ENCODE data around the gene CSGALNACT2. TPM values are rescaled to one million over a fixed set of nuclear protein-coding genes. Genes with fewer than 3 reads are reported as not detected.

The CSGALNACT2 gene
- total and polyA plus RNA-seq, 4 donors: 4.1 to 11.0 (median 6.1) TPM

- no peak for TF ChIP-seq RAD21 (IDR thresholded peaks at IDR 0.05)
- TF ChIP-seq JUND (IDR thresholded peaks at IDR 0.05): no peak
- TF ChIP-seq ATF3 (IDR thresholded peaks at IDR 0.05): no peak
- TF ChIP-seq MAX (IDR thresholded peaks at IDR 0.05): no peak
- no peak for TF ChIP-seq HNF4A (conservative IDR thresholded peaks at IDR 0.05)
- TF ChIP-seq FOXA2 (IDR thresholded peaks at IDR 0.05): no peak
- TF ChIP-seq CTCF (IDR thresholded peaks at IDR 0.05; ENCODE audit: low read depth, low read length, missing input control): no peak
- peak overlapping the region in 1 of 3 donors; percentile 43 for H3K4me3 ChIP-seq (ENCODE audit: low read depth in 1 of 3, low read length in 3 of 3)
- no peak overlapping the region for H3K27ac ChIP-seq (ENCODE audit: low read depth in 1 of 2, low read length in 2 of 2)
- H3K9me3 ChIP-seq (ENCODE audit: control insufficient read depth in 4 of 4, low read length in 3 of 4): no peaks in the 10 kb centered on the region
- peaks cover 2 to 4% (median 3%) of the 10 kb centered on the region in 4 donors for H3K27me3 ChIP-seq (ENCODE audit: control insufficient read depth in 4 of 4, insufficient read depth in 4 of 4, low read length in 3 of 4)
- H3K9ac ChIP-seq (ENCODE audit: low read depth in 1 of 2, low read length in 2 of 2): no peak overlapping the region
- peaks cover 2 to 12% (median 7%) of the 10 kb centered on the region in 4 donors for H3K4me1 ChIP-seq (ENCODE audit: control insufficient read depth in 4 of 4, insufficient read depth in 4 of 4, low read length in 3 of 4)
- H3K36me3 ChIP-seq (ENCODE audit: control insufficient read depth in 4 of 4, insufficient read depth in 3 of 4, low read depth in 1 of 4, low read length in 3 of 4): no peaks in the 10 kb centered on the region
- 2% methylated on average over 99 of the region's 99 CpGs for WGBS
- no peak for DNase-seq (ENCODE audit: low spot score)
Measured at GRCh38 chr10:43229208-43230061, 91.2 kb downstream of the CSGALNACT2 start.

- DNase-seq (ENCODE audit: low spot score): no peak
- Histone ChIP-seq H3K36me3 (ENCODE audit: control insufficient read depth in 4 of 4, insufficient read depth in 3 of 4, low read depth in 1 of 4, low read length in 3 of 4) (no peaks in the 10 kb centered on the region), H3K27ac (ENCODE audit: low read depth in 1 of 2, low read length in 2 of 2) (no peak overlapping the region), H3K27me3 (ENCODE audit: control insufficient read depth in 4 of 4, insufficient read depth in 4 of 4, low read length in 3 of 4) (peaks cover 2 to 4% (median 3%) of the 10 kb centered on the region in 4 donors), H3K9ac (ENCODE audit: low read depth in 1 of 2, low read length in 2 of 2) (no peak overlapping the region), H3K9me3 (ENCODE audit: control insufficient read depth in 4 of 4, low read length in 3 of 4) (no peaks in the 10 kb centered on the region), H3K4me1 (ENCODE audit: control insufficient read depth in 4 of 4, insufficient read depth in 4 of 4, low read length in 3 of 4) (peaks cover 2 to 12% (median 7%) of the 10 kb centered on the region in 4 donors), H3K4me3 (ENCODE audit: low read depth in 1 of 3, low read length in 3 of 3) (peak overlapping the region in 1 of 3 donors; percentile 43)
- TF ChIP-seq SP1 (IDR thresholded peaks at IDR 0.05) (no peak), ZBTB33 (IDR thresholded peaks at IDR 0.05) (no peak), FOXA1 (IDR thresholded peaks at IDR 0.05) (no peak), CTCF (IDR thresholded peaks at IDR 0.05; ENCODE audit: low read depth, low read length, missing input control) (no peak), TAF1 (conservative IDR thresholded peaks at IDR 0.05) (no peak), REST (IDR thresholded peaks at IDR 0.05) (no peak), EGR1 (IDR thresholded peaks at IDR 0.05; ENCODE audit: low read depth in 2 of 2) (no peak), NR2F2 (IDR thresholded peaks at IDR 0.05) (no peak), YY1 (IDR thresholded peaks at IDR 0.05) (no peak), GABPA (IDR thresholded peaks at IDR 0.05 in 1 of 2, conservative IDR thresholded peaks at IDR 0.05 in 1 of 2) (no peak), FOXA2 (IDR thresholded peaks at IDR 0.05) (no peak), RXRA (IDR thresholded peaks at IDR 0.05) (no peak), HNF4G (IDR thresholded peaks at IDR 0.05) (no peak)
- 28% methylated on average over 35 of the region's 35 CpGs for WGBS
Measured at GRCh38 chr10:43230101-43230908, 92.1 kb downstream of the CSGALNACT2 start.
